ENCODE data around the gene NOSTRIN. TPM values are rescaled to one million over a fixed set of nuclear protein-coding genes. Genes with fewer than 3 reads are reported as not detected.

NOSTRIN gene
- total RNA-seq, 1 experiment from 2014 or later, result not detected

DNA sequence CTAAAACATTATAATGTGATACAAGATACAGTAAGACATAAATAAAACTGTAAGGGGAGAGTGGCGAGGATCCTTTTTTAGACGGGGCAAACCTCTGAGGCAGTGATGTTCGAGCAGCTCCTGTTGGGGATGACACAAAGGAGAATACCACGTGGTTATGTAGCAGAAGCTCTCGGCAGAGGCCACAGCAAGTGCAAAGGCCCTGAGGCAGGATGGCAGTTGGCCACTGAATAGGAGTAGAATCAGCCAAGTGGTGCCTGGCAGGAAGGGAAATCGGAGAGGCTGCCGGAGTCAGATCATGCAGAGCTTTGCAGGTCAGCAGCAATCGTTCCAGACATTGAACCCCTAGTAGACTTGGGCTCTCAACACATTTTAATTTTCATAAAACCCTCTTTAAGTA lies 19.1 kb downstream of the NOSTRIN start:
- Histone ChIP-seq H3K23me2 (ENCODE audit: insufficient read length, low read depth, low read length, poor library complexity, severe bottlenecking) (no peaks in the 10 kb centered on the region), H3K14ac (ENCODE audit: insufficient read depth, low read length) (no peak overlapping the region), H3K79me1 (ENCODE audit: insufficient read depth, low read depth, low read length, poor library complexity, severe bottlenecking) (no peaks in the 10 kb centered on the region), H3K27ac (ENCODE audit: insufficient read length, low read depth, low read length) (no peak overlapping the region), H3K18ac (ENCODE audit: insufficient read length, low read depth, low read length) (no peak overlapping the region), H4K5ac (ENCODE audit: insufficient read length, low read depth, low read length) (no peak overlapping the region), H3K27me3 (ENCODE audit: insufficient read depth, low read length) (no peaks in the 10 kb centered on the region), H2BK5ac (ENCODE audit: insufficient read length, low read length) (no peak overlapping the region), H3K79me2 (ENCODE audit: insufficient read depth, low read length) (no peaks in the 10 kb centered on the region), H3K4me2 (ENCODE audit: insufficient read depth, insufficient read length, low read length) (no peak overlapping the region), H3K23ac (ENCODE audit: insufficient read length, low read depth, low read length) (no peak overlapping the region), H3K56ac (ENCODE audit: insufficient read length, low read depth, low read length) (no peak overlapping the region), H3K9ac (ENCODE audit: extremely low read depth, insufficient read length, low read length) (no peak overlapping the region), H2AK5ac (ENCODE audit: insufficient read length, low read length) (no peak overlapping the region), H2AFZ (ENCODE audit: low read length) (no peak overlapping the region), H3K4ac (ENCODE audit: low read depth, low read length) (no peak overlapping the region), H2BK15ac (ENCODE audit: low read depth, low read length) (no peak overlapping the region), H4K91ac (ENCODE audit: insufficient read length, low read depth, low read length) (no peak overlapping the region), H2BK20ac (ENCODE audit: low read depth, low read length, poor library complexity, severe bottlenecking) (no peak overlapping the region), H4K8ac (replicated peaks; ENCODE audit: insufficient read length, low read depth, low read length) (no peak overlapping the region), H3K9me3 (ENCODE audit: control insufficient read depth, low read depth, low read length) (no peaks in the 10 kb centered on the region), H2BK120ac (ENCODE audit: low read depth, low read length, poor library complexity, severe bottlenecking) (no peak overlapping the region), H4K20me1 (ENCODE audit: control insufficient read depth, insufficient read depth, insufficient read length) (no peaks in the 10 kb centered on the region), H2BK12ac (ENCODE audit: insufficient read length, low read depth, low read length) (no peak overlapping the region), H3K4me1 (ENCODE audit: insufficient read depth, low read length) (no peaks in the 10 kb centered on the region), H3T11ph (ENCODE audit: low read length) (no peak overlapping the region)
- no peak overlapping the region for H3K27ac Mint-ChIP-seq
- TF ChIP-seq, protein P1, sequence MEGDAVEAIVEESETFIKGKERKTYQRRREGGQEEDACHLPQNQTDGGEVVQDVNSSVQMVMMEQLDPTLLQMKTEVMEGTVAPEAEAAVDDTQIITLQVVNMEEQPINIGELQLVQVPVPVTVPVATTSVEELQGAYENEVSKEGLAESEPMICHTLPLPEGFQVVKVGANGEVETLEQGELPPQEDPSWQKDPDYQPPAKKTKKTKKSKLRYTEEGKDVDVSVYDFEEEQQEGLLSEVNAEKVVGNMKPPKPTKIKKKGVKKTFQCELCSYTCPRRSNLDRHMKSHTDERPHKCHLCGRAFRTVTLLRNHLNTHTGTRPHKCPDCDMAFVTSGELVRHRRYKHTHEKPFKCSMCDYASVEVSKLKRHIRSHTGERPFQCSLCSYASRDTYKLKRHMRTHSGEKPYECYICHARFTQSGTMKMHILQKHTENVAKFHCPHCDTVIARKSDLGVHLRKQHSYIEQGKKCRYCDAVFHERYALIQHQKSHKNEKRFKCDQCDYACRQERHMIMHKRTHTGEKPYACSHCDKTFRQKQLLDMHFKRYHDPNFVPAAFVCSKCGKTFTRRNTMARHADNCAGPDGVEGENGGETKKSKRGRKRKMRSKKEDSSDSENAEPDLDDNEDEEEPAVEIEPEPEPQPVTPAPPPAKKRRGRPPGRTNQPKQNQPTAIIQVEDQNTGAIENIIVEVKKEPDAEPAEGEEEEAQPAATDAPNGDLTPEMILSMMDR (conservative IDR thresholded peaks at IDR 0.05), result no peak
- no peak for DNase-seq
- no peaks in the 10 kb centered on the region for H3K9me3 Mint-ChIP-seq
- H3K36me3 Mint-ChIP-seq (ENCODE audit: insufficient read depth in 1 of 3, low read depth in 3 of 3), result no peaks in the 10 kb centered on the region
- no peak overlapping the region for H3K4me3 Mint-ChIP-seq
- no peaks in the 10 kb centered on the region; the same call in 1 of the 2 replicates for H3K27me3 Mint-ChIP-seq (ENCODE audit: low read depth)
- no CpG with 5 or more reads among the region's 8 CpGs for WGBS (ENCODE audit: extremely low coverage, insufficient read length, low lambda C conversion rate)
- peaks cover 0 to 5% of the 10 kb centered on the region in 2 experiments; a peak in 1 of 4 replicates for H3K4me1 Mint-ChIP-seq

Data from H9 (cell line).